Stimulated activated naive CD8-positive, alpha-beta T cell treated with anti-CD3 and anti-CD28 coated beads, Interleukin-15, Interleukin-2, amounts not matched to agents 100 ng/mL and 50 ng/mL, for 24 hours (primary cell): ENCODE measurements around the gene PORCN.

ENCODE experiments used
- H3K27ac Mint-ChIP-seq: one replicate; pipeline ENCODE4 v1.8.0; 2021; ENCODE audit warnings: mild to moderate bottlenecking, mixed read lengths
- H3K27me3 Mint-ChIP-seq: one replicate; pipeline ENCODE4 v1.8.0; 2021; ENCODE audit warnings: mixed read lengths
- H3K36me3 Mint-ChIP-seq: one replicate; pipeline ENCODE4 v1.8.0; 2021; ENCODE audit warnings: low read depth, mixed read lengths
- H3K4me1 Mint-ChIP-seq: one replicate; pipeline ENCODE4 v1.8.0; 2021; ENCODE audit warnings: low read depth, mixed read lengths
- H3K4me3 Mint-ChIP-seq: one replicate; pipeline ENCODE4 v1.8.0; 2021; ENCODE audit warnings: mild to moderate bottlenecking, mixed read lengths
- H3K9me3 Mint-ChIP-seq: one replicate; pipeline ENCODE4 v1.8.0; 2021; ENCODE audit warnings: mixed read lengths

PORCN gene

GRCh38 chrX:48472851-48473703, 35.7 kb upstream of the PORCN start:
- H3K9me3 Mint-ChIP-seq: no peaks in the 10 kb centered on the region
- peaks cover 15% of the 10 kb centered on the region for H3K36me3 Mint-ChIP-seq
- H3K27me3 Mint-ChIP-seq: no peaks in the 10 kb centered on the region
- H3K27ac Mint-ChIP-seq: no peak overlapping the region
- H3K4me1 Mint-ChIP-seq: peaks cover 25% of the 10 kb centered on the region
- H3K4me3 Mint-ChIP-seq: no peak overlapping the region

GRCh38 chrX:48473704-48473990, 35.1 kb upstream of the PORCN start:
- H3K27me3 Mint-ChIP-seq: no peaks in the 10 kb centered on the region
- H3K27ac Mint-ChIP-seq: no peak overlapping the region
- H3K4me3 Mint-ChIP-seq: no peak overlapping the region
- H3K36me3 Mint-ChIP-seq: peaks cover 18% of the 10 kb centered on the region
- no peaks in the 10 kb centered on the region for H3K9me3 Mint-ChIP-seq
- H3K4me1 Mint-ChIP-seq: peaks cover 27% of the 10 kb centered on the region

DNA sequence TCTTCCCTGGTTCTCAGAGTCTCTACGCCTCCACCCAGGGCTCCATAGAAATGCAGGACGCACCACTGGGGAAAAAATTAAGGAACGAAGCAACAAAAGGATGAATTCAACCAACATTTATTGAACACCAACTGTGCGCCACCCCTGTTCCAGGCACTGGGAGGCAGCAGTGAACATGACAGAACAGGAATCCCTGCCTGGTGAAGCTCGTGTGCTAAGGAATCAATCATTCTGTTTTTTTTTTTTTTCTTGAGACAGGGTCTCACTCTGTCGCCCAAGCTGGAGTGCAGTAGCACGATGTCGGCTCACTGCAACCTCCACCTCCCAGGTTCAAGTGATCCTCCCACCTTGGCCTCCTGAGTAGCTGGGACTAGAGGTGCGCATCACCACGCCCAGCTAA, 34.7 kb upstream of the PORCN start:
- Mint-ChIP-seq H3K27ac (no peak overlapping the region), H3K4me1 (peaks cover 27% of the 10 kb centered on the region), H3K36me3 (peaks cover 20% of the 10 kb centered on the region), H3K27me3 (no peaks in the 10 kb centered on the region), H3K9me3 (no peaks in the 10 kb centered on the region), H3K4me3 (no peak overlapping the region)

DNA sequence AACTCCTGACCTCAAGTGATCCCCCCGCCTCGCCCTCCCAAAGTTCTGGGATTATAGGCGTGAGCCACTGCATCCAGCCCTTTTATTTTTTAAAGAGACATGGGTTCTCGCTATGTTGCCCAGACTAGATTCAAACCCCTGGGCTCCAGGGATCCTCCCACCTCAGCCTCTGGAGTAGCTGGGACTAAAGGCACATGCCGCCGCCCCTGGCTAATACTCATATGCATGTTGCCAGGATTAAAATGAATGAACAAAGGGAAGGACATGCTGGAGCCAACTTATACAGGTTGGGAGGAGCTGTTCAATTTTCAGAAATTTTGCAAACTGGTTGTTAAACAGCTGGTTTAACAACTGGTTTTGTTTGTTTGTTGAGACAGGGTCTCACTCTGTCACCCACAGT, 34.2 kb upstream of the PORCN start:
- H3K27ac Mint-ChIP-seq: no peak overlapping the region
- no peaks in the 10 kb centered on the region for H3K27me3 Mint-ChIP-seq
- peaks cover 23% of the 10 kb centered on the region for H3K36me3 Mint-ChIP-seq
- no peaks in the 10 kb centered on the region for H3K9me3 Mint-ChIP-seq
- peaks cover 23% of the 10 kb centered on the region for H3K4me1 Mint-ChIP-seq
- H3K4me3 Mint-ChIP-seq: peak overlapping the region; percentile 94

DNA sequence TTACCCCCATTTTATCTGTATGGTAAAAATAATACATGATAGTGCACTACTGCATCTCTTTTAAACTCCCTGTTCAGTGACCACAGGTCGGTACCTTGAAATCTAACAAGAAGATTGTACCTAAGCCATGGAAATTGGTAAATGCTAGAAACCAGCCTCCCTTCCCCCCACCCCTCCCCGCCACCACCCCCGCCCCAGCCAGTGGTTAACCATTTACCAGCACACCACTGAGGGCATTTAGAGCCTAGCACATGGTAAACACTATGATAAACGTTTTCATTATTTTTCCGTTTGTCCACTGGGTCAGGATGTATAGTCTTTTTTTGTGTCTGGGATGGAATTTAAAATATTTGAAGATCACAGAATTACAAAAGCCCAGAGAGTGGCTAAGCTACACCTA, 33.5 kb upstream of the PORCN start:
- peak overlapping the region; percentile 97 for H3K27ac Mint-ChIP-seq
- peak overlapping the region; percentile 94 for H3K4me3 Mint-ChIP-seq
- H3K9me3 Mint-ChIP-seq: no peaks in the 10 kb centered on the region
- H3K36me3 Mint-ChIP-seq: peaks cover 27% of the 10 kb centered on the region
- peaks cover 21% of the 10 kb centered on the region for H3K4me1 Mint-ChIP-seq
- H3K27me3 Mint-ChIP-seq: no peaks in the 10 kb centered on the region

- Mint-ChIP-seq H3K4me1 (peaks cover 26% of the 10 kb centered on the region), H3K9me3 (no peaks in the 10 kb centered on the region), H3K27me3 (no peaks in the 10 kb centered on the region), H3K4me3 (peak within 1 kb of the TSS; percentile 94), H3K27ac (peak within 1 kb of the TSS; percentile 97), H3K36me3 (peaks cover 34% of the 10 kb centered on the region)
These were observed 32.8 kb upstream of the PORCN start, which contains the start of gene FTSJ1 for GRCh38 chrX:48475774-48476577. FTSJ1 (plus strand) TSS chrX:48476199; CDS start chrX:48478048, 1,849 bp downstream.

DNA sequence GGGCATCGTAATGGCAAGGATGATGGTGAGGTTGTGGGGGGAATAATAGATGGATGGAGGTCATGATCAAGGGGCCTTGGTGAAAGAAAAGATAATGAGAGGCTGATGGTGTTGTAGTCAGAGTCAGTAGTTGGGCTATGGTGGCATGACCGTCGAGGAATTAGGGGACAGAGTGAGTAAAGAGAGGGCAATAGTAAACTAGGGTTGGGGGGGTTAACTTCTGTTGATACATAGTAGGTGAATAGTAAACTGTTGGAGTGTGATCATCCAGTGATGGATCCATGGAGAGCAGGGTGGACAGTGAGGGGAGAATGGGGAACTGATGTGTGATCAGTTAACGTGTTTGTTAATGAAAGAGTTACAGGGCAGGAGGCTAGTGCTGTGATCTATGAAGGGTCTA, 31.9 kb upstream of the PORCN start:
- Mint-ChIP-seq H3K4me1 (peaks cover 26% of the 10 kb centered on the region), H3K9me3 (no peaks in the 10 kb centered on the region), H3K36me3 (peaks cover 35% of the 10 kb centered on the region), H3K27me3 (no peaks in the 10 kb centered on the region), H3K27ac (peak overlapping the region; percentile 97), H3K4me3 (peak overlapping the region; percentile 94)

DNA sequence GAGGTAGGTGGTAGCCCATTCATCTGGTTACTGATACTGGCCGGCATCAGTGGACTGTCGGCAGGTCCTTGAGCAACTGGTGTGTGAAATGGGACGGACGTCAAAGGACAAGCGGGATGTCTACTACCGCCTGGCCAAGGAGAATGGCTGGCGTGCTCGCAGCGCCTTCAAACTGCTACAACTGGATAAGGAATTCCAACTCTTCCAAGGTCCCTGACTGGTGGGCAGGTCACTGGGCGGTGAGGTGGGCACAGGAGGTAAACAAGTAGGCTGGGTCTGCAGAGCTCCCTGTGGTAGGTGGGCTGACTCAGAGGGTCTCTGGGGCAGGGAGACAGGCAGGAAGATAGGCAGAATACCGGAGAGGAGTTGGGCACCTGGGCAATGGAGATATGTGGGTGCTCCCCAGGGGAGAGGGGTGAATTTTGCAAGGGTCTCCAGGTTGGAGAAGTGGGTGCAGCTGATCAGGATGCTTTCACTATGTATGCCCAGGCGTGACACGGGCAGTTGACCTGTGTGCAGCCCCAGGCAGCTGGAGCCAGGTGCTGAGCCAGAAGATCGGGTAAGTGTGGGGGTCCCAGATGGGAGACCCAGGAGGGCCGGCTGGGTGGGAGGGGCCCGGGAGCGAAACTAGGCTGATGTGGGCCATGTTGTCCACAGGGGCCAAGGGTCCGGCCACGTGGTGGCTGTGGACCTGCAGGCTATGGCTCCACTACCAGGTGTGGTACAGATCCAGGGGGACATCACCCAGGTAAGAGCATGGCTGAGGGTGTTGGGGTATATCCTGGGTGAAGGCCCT, 30.6 kb upstream of the PORCN start:
- Mint-ChIP-seq H3K36me3 (peaks cover 41% of the 10 kb centered on the region), H3K9me3 (no peaks in the 10 kb centered on the region)

GRCh38 chrX:48478806-48479205, 30.0 kb upstream of the PORCN start:
- peaks cover 26% of the 10 kb centered on the region for H3K4me1 Mint-ChIP-seq
- H3K27me3 Mint-ChIP-seq: no peaks in the 10 kb centered on the region
- peaks cover 45% of the 10 kb centered on the region for H3K36me3 Mint-ChIP-seq
- H3K9me3 Mint-ChIP-seq: no peaks in the 10 kb centered on the region
- no peak overlapping the region for H3K4me3 Mint-ChIP-seq
- H3K27ac Mint-ChIP-seq: peak overlapping the region; percentile 32

More for the DNA sequence above, 30.6 kb upstream of the PORCN start:
- Mint-ChIP-seq H3K27ac (peak overlapping the region; percentile 97), H3K4me1 (peaks cover 26% of the 10 kb centered on the region), H3K27me3 (no peaks in the 10 kb centered on the region), H3K4me3 (peak overlapping the region; percentile 94)

DNA sequence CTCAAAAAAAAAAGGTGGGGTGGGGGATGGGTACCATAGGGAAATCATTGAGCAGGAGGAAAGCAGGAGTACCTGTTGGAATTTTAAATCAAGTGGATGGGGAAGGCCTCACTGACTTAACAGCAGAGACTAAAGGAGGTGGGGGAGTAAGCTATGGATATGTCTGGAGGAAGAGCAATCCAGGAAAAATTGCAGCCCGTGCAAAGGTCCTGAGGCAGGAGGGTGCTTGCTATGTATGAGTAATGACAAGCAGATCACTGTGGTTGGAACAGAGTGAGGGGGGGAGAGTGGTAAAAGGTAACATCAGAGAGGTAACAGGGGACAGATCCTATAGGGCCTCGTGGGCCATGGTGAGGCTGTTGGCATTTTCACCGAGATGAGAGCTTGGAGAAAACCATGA, 28.6 kb upstream of the PORCN start:
- Mint-ChIP-seq H3K36me3 (peaks cover 45% of the 10 kb centered on the region), H3K4me1 (peaks cover 23% of the 10 kb centered on the region), H3K27me3 (no peaks in the 10 kb centered on the region), H3K27ac (peak overlapping the region; percentile 76), H3K9me3 (no peaks in the 10 kb centered on the region), H3K4me3 (no peak overlapping the region)

DNA sequence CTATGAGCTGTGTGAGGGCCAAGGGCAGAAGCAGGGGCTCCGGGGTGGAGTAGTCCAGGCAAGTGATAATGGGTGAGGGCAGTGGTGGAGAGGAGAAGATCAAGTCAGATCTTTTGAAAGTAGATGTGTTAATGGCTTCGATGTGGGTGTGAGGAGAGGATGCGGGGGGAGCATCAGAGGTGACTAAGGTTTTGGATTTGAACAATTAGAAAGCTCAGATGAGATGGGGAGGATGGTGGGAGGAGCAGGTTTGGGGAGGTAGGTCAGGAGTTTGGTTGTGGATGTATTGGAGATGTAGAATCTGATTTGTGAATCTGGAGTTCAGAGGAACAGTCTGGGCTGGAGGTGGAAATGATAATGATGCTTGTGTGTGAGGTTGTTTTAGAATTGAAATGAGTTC, 28.2 kb upstream of the PORCN start:
- Mint-ChIP-seq H3K27ac (peak overlapping the region; percentile 76), H3K27me3 (no peaks in the 10 kb centered on the region), H3K9me3 (no peaks in the 10 kb centered on the region), H3K4me1 (peaks cover 22% of the 10 kb centered on the region), H3K4me3 (no peak overlapping the region), H3K36me3 (peaks cover 45% of the 10 kb centered on the region)

GRCh38 chrX:48482526-48482925, 26.3 kb upstream of the PORCN start:
- peaks cover 35% of the 10 kb centered on the region for H3K36me3 Mint-ChIP-seq
- peaks cover 13% of the 10 kb centered on the region for H3K4me1 Mint-ChIP-seq
- no peaks in the 10 kb centered on the region for H3K27me3 Mint-ChIP-seq
- H3K4me3 Mint-ChIP-seq: no peak overlapping the region
- no peak overlapping the region for H3K27ac Mint-ChIP-seq
- H3K9me3 Mint-ChIP-seq: no peaks in the 10 kb centered on the region

DNA sequence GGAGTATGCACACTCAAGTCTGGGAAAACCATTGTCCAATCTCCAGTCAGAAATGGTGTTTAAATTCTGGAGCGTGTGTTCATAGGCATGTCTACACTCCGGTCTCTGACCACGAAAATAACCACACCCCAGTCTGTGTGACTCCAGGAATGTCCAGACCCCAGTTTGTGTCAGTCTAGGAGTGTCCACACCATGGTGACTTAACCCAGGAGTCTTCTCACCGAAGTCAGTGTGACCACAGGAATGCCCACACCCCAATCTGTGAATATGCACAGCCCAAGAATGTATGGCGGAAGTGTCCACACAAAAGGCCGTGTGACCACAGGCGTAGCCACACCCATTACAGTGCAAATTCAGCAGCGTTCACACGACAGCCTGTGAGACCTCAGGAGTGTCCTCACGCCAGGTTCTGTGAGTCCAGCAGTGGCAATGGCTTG, 21.4 kb upstream of the PORCN start:
- Mint-ChIP-seq H3K4me3 (no peak overlapping the region), H3K9me3 (no peaks in the 10 kb centered on the region), H3K27me3 (no peaks in the 10 kb centered on the region), H3K36me3 (peaks cover 9% of the 10 kb centered on the region), H3K4me1 (no peaks in the 10 kb centered on the region), H3K27ac (no peak overlapping the region)

DNA sequence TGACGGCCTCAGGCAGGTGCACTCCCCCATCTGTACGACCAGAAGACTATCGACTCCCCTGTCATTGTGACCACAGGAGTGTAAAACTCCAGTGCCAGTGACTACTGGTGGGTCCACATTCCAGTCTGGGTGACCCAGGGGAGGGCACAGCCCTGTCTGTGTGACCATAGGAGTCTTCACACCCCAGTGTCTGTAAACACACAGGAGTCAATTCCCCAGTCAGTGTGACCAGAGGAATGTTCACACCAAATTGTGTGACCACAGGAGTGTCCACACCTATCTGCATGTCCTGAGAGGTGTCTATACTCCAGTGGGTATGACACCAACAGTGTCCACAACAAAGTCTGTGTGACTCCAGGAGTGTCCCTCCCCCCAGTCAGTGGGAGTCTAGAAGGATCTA, 20.8 kb upstream of the PORCN start:
- no peak overlapping the region for H3K27ac Mint-ChIP-seq
- no peaks in the 10 kb centered on the region for H3K27me3 Mint-ChIP-seq

DNA sequence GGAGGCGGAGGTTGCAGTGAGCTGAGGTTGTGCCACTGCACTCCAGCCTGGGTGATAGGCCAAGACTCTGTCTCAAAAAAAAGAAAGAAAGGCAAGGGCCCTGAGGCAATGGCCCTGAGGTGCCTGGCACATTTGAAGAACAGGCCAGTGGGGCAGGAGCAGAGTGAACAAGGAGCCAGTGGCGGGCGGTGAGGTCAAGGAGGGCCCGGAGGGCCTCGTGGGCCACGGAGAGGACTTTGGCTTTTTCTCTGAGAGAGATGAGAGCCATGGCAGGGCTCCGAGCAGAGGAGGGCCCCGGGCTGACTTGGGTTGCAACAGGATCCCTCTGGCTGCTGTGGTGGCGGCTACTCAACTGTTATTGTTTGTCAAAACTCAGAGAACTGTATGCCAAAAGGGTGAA, 19.5 kb upstream of the PORCN start:
- Mint-ChIP-seq H3K4me1 (no peaks in the 10 kb centered on the region), H3K4me3 (no peak overlapping the region), H3K36me3 (no peaks in the 10 kb centered on the region), H3K9me3 (no peaks in the 10 kb centered on the region), H3K27ac (no peak overlapping the region), H3K27me3 (no peaks in the 10 kb centered on the region)

More for the DNA sequence above, 20.8 kb upstream of the PORCN start:
- Mint-ChIP-seq H3K4me3 (no peak overlapping the region), H3K4me1 (no peaks in the 10 kb centered on the region), H3K9me3 (no peaks in the 10 kb centered on the region), H3K36me3 (peaks cover 5% of the 10 kb centered on the region)
